SH-SY5Y (cell line): ENCODE data around the gene ITPR1.

Source experiments
- GATA2 ChIP-seq: IDR thresholded peaks from 2 replicates; pipeline ENCODE4 v1.6.1; 2011; ENCODE audit warnings: mild to moderate bottlenecking, low read depth, low read length
- GATA3 ChIP-seq: IDR thresholded peaks from 2 replicates; pipeline ENCODE4 v1.6.1; 2011; ENCODE audit warnings: low read depth, mild to moderate bottlenecking, low read length, moderate library complexity

The ITPR1 gene

DNA sequence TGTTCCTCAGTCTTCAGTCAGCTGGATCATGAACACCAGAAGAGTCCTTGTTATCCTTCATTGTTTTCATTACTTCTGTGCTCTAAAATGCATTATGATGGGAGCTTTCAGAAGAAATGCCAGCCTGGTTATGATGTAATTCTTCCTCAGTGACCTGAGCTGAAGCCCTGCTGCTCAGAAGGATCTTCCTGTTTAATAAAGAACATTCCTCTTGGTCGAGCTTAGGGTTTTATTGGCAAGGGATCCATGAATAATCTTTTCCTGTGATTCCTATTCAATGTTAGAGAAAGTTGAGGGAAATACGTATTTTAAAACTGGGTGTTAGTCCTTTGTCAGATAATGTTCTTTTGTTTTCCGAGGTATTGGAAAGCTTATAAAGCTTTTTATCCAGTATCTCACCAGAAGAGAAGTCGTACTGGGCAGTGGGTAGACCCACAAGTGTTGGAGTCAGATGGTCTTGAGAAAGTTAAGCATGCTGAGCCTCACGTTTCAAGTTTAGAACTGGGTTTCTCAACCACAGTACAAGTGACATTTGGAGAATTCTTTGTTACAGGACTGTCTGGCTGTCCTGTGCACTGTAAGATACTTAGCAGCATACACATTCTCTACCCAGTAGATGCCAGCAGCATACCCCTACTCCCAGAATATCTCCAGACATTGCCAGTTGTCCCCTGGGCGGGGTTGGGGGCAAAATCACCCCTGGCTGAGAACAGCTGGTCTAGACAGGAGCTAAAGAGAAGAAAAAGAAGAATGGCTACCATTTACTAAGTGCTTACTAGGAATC lies 273.8 kb downstream of the ITPR1 start:
- TF ChIP-seq GATA3 (no peak), GATA2 (no peak)

- TF ChIP-seq GATA2 (no peak), GATA3 (no peak)
Observed at GRCh38 chr3:4768021-4768420, 274.9 kb downstream of the ITPR1 start.

GRCh38 chr3:4768521-4768920 lies 275.4 kb downstream of the ITPR1 start:
- TF ChIP-seq GATA2 (no peak), GATA3 (no peak)

DNA sequence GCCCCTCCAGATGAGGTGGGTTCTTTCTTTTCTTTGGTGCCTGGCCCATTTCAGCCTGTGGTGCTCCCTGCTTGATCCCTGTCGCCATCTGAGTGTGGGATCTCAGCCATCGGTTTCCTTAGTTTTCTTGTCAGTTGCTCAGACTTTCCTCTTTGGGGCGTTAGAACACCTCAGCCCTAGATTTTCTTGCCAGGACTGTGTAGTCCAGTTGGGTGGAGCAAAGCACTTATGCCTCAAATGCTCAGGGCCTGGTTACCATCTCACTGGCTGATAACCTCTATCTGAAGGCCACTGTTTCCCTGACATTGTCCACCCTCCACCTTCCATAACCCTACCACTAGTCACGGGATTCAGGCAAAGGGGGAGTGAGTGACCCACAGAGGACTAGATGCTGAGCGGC lies 277.4 kb downstream of the ITPR1 start:
- TF ChIP-seq GATA3 (no peak), GATA2 (no peak)

DNA sequence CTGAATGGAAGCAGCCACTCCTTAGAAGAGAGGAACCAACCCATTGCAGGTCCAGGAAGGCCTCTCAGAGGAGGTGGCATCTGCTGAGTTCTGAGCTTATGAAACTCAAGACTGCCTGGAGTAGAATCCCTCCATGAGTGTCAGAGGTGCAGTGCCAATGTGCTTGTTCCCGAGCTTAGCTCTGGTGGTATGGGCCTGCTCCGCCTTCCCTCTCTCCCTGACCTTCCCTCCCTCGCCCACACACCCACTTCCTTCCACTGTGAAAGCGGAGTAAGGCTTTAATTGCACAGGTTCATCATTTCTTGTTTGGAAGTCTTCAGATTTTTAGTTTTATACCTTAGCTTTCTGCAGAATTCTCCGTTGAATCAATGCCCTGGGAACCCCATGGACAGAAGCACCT lies 278.1 kb downstream of the ITPR1 start:
- TF ChIP-seq GATA2 (no peak), GATA3 (no peak)

GRCh38 chr3:4772171-4772804 lies 279.1 kb downstream of the ITPR1 start:
- TF ChIP-seq GATA2 (no peak), GATA3 (no peak)

GRCh38 chr3:4772858-4773257 lies 279.7 kb downstream of the ITPR1 start:
- TF ChIP-seq GATA3 (no peak), GATA2 (no peak)

GRCh38 chr3:4773583-4773982 lies 280.4 kb downstream of the ITPR1 start:
- TF ChIP-seq GATA2 (no peak), GATA3 (no peak)

DNA sequence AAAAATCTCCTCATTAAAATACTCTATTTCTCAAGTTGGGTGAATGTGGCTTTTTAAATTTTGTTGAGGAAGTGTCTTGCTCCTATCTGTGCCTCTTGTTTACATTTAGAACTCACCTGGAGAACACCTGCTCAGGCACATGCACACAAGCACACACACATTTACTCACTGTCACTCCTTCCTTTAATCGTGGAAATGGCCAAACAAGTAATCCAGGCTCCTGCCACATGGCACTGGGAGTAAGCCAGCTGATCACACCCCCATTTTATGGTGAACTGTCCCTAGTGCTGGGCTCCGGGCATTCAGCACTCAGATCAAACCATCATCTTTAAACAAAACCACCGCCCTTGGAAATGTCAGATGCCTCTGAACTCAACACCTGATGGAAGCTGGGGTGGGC lies 281.4 kb downstream of the ITPR1 start:
- TF ChIP-seq GATA2: no peak
- TF ChIP-seq GATA3: no peak

DNA sequence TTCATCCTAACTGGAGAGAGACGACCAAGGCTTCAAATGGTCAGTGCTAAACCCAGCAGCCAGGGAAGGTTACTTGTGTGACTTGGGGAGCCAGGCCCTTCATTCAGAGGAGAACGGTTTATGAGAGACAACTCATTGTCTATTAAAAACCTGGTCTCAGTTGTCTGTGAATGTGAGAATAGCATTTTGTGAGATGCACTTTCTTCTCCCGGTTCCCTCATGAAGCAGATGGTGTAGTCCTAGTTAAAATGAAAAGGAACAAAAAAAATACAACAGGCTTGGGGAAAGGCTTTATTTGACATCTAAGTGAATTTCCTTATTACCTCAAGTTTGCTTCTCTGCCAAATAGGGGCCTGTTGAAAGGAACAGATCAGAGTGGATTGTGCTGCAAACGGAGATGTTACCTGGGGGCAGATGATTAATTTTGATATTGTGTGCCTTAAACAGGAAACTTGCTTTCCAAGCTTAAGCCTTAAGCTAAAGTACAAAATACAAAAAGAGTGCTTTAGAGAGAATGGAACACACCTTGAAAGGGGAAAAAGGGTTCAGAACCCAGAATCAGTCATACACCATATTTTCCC lies 283.3 kb downstream of the ITPR1 start:
- no peak for TF ChIP-seq GATA3
- TF ChIP-seq GATA2: no peak

DNA sequence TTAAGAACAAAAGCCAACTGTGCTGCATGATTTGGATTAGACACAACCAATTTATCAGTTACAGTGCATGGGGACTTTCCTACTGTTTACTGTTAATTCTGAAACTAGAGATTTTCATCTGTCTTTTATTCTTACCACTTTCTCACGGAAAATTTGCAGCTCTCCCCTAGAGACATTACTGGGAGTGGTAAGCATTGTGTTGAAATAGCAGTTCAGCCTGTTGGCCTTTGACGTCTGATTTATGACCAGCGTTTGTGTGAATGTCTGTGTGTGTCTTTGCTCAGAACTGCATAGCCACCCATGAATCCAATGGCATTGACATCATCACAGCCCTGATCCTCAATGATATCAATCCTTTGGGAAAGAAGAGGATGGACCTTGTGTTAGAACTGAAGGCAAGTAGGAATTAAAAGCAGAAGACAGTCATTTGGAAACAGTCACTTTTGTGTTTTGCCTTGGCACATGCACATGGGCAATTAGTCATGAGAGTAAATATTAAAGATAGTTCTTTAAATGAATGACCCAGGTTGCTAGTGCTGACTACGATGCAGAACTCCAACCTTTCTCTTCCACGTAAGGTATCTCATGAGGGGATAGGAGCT lies 283.9 kb downstream of the ITPR1 start:
- TF ChIP-seq GATA2: no peak
- no peak for TF ChIP-seq GATA3

GRCh38 chr3:4778119-4778518 lies 285.0 kb downstream of the ITPR1 start:
- TF ChIP-seq GATA2: no peak
- TF ChIP-seq GATA3: no peak

GRCh38 chr3:4778740-4779139 lies 285.6 kb downstream of the ITPR1 start:
- no peak for TF ChIP-seq GATA2
- no peak for TF ChIP-seq GATA3

- TF ChIP-seq GATA3: no peak
- TF ChIP-seq GATA2: no peak
Observed at GRCh38 chr3:4780545-4780957, 287.4 kb downstream of the ITPR1 start.
